HEK293 (cell line): ENCODE data around the gene MTMR4.
A peak's percentile ranks its signal among the peaks of the same experiment; 100 is the strongest.

Experiments
- CTCF ChIA-PET: fragments of 350-600 bp; formaldehyde crosslinking; extraction: SDS; loops from one replicate; lab custom pipeline; 2021; ENCODE audit warnings: antibody characterized with exemption; lab: Yijun Ruan, JAX
- POLR2A ChIA-PET: fragments of 300-600 bp; formaldehyde crosslinking; extraction: SDS; loops from one replicate; lab custom pipeline; 2020; ENCODE audit warnings: antibody characterized with exemption, inconsistent platforms; lab: Yijun Ruan, JAX
- H3K27ac ChIP-seq: fragments of 200-500 bp; sonication (Bioruptor generic); 2 replicates; pipeline ENCODE4 v1.5.1; 2014; ENCODE audit warnings: low read depth, low read length, control low read depth, inconsistent platforms; ENCODE audit errors: extremely low read depth
- H3K36me3 ChIP-seq, 2 experiments: fragments of 200-500 bp in 1 of 2; sonication (Bioruptor generic) in 1 of 2; 1 replicate in 1 of 2; 2 replicates in 1 of 2; pipeline ENCODE4 v1.5.1; 2014 to 2017; ENCODE audit warnings: inconsistent platforms in 2 of 2, low read length in 2 of 2; ENCODE audit not compliant: control insufficient read depth in 2 of 2, insufficient read depth in 1 of 2
- H3K4me1 ChIP-seq: fragments of 200-500 bp; sonication (Bioruptor generic); 2 replicates; pipeline ENCODE4 v1.5.1; 2014; ENCODE audit warnings: mild to moderate bottlenecking, low read length, inconsistent platforms; ENCODE audit not compliant: control insufficient read depth, insufficient read depth
- H3K4me3 ChIP-seq: 2 replicates; pipeline ENCODE4 v1.5.1; 2011; ENCODE audit warnings: low read depth, mild to moderate bottlenecking, control low read depth, low read length, moderate library complexity
- H3K9me3 ChIP-seq: fragments of 200-500 bp; sonication (Bioruptor generic); 2 replicates; pipeline ENCODE4 v1.5.1; 2014; ENCODE audit warnings: low read depth, low read length, inconsistent platforms; ENCODE audit not compliant: control insufficient read depth, insufficient read depth
- EGR2 ChIP-seq: fragments of 450-650 bp; formaldehyde crosslinking; IDR thresholded peaks from 2 replicates; pipeline ENCODE4 v1.5.1; 2016; ENCODE audit warnings: low read depth, missing biosample characterization, missing genetic modification characterization
- ELK4 ChIP-seq: IDR thresholded peaks from 2 replicates; pipeline ENCODE4 v1.6.1; 2011; ENCODE audit warnings: mild to moderate bottlenecking, low read depth, low read length, borderline replicate concordance
- INSM2 ChIP-seq: fragments of 450-650 bp; formaldehyde crosslinking; IDR thresholded peaks from 2 replicates; pipeline ENCODE4 v1.5.1; 2016; ENCODE audit warnings: missing biosample characterization, missing genetic modification characterization
- TCF7L2 ChIP-seq: IDR thresholded peaks from 2 replicates; pipeline ENCODE4 v1.6.1; 2011; ENCODE audit warnings: low read depth, mild to moderate bottlenecking, inconsistent platforms, low read length, moderate library complexity, borderline replicate concordance
- ZBTB20 ChIP-seq: fragments of 450-650 bp; formaldehyde crosslinking; IDR thresholded peaks from 2 replicates; pipeline ENCODE4 v1.5.1; 2016; ENCODE audit warnings: missing biosample characterization, missing genetic modification characterization
- ZFHX2 ChIP-seq: fragments of 450-650 bp; formaldehyde crosslinking; conservative IDR thresholded peaks from 2 replicates; pipeline ENCODE4 v1.5.1; 2016; ENCODE audit warnings: missing biosample characterization, missing genetic modification characterization
- ZFP41 ChIP-seq: fragments of 450-650 bp; formaldehyde crosslinking; IDR thresholded peaks from 2 replicates; pipeline ENCODE4 v1.5.1; 2016; ENCODE audit warnings: missing biosample characterization, missing genetic modification characterization, borderline replicate concordance
- ZNF157 ChIP-seq: fragments of 450-650 bp; formaldehyde crosslinking; IDR thresholded peaks from 2 replicates; pipeline ENCODE4 v1.5.1; 2016; ENCODE audit warnings: missing biosample characterization, missing genetic modification characterization
- ZNF174 ChIP-seq: fragments of 450-650 bp; formaldehyde crosslinking; IDR thresholded peaks from 2 replicates; pipeline ENCODE4 v1.5.0; 2017; ENCODE audit warnings: missing biosample characterization, mild to moderate bottlenecking, missing genetic modification characterization
- ZNF19 ChIP-seq: fragments of 450-650 bp; formaldehyde crosslinking; IDR thresholded peaks from 2 replicates; pipeline ENCODE4; 2016; ENCODE audit warnings: missing biosample characterization, missing genetic modification characterization, low read depth
- ZNF221 ChIP-seq: fragments of 450-650 bp; formaldehyde crosslinking; IDR thresholded peaks from 2 replicates; pipeline ENCODE4 v1.5.1; 2017; ENCODE audit warnings: missing biosample characterization, missing genetic modification characterization, borderline replicate concordance
- ZNF248 ChIP-seq: fragments of 450-650 bp; formaldehyde crosslinking; IDR thresholded peaks from 2 replicates; pipeline ENCODE4 v1.5.1; 2017; ENCODE audit warnings: missing biosample characterization, missing genetic modification characterization
- ZNF350 ChIP-seq: fragments of 450-650 bp; formaldehyde crosslinking; IDR thresholded peaks from 2 replicates; pipeline ENCODE4 v1.5.0; 2017; ENCODE audit warnings: missing biosample characterization, mild to moderate bottlenecking, missing genetic modification characterization
- ZNF362 ChIP-seq: fragments of 450-650 bp; formaldehyde crosslinking; IDR thresholded peaks from 2 replicates; pipeline ENCODE4 v1.5.1; 2016; ENCODE audit warnings: missing biosample characterization, missing genetic modification characterization
- ZNF391 ChIP-seq: fragments of 450-650 bp; formaldehyde crosslinking; IDR thresholded peaks from 2 replicates; pipeline ENCODE4 v1.5.1; 2016; ENCODE audit warnings: low read depth, missing biosample characterization, missing genetic modification characterization, borderline replicate concordance
- ZNF560 ChIP-seq: fragments of 450-650 bp; formaldehyde crosslinking; IDR thresholded peaks from 2 replicates; pipeline ENCODE4 v1.5.1; 2017; ENCODE audit warnings: missing biosample characterization, missing genetic modification characterization, borderline replicate concordance
- ZNF561 ChIP-seq: fragments of 450-650 bp; IDR thresholded peaks from 2 replicates; pipeline ENCODE4 v1.5.1; 2018; ENCODE audit warnings: missing biosample characterization, missing genetic modification characterization, borderline replicate concordance
- ZNF645 ChIP-seq: fragments of 450-650 bp; formaldehyde crosslinking; IDR thresholded peaks from 2 replicates; pipeline ENCODE4; 2016; ENCODE audit warnings: missing biosample characterization, missing genetic modification characterization
- ZNF677 ChIP-seq: fragments of 450-650 bp; IDR thresholded peaks from 2 replicates; pipeline ENCODE4 v1.5.0; 2018; ENCODE audit warnings: missing biosample characterization, mild to moderate bottlenecking, missing genetic modification characterization, moderate library complexity
- ZNF704 ChIP-seq: fragments of 450-650 bp; formaldehyde crosslinking; IDR thresholded peaks from 2 replicates; pipeline ENCODE4 v1.5.1; 2016; ENCODE audit warnings: missing biosample characterization, missing genetic modification characterization
- ZNF785 ChIP-seq: fragments of 450-650 bp; formaldehyde crosslinking; IDR thresholded peaks from 2 replicates; pipeline ENCODE4 v1.5.1; 2016; ENCODE audit warnings: missing biosample characterization, missing genetic modification characterization
- ZNF830 ChIP-seq: fragments of 450-650 bp; IDR thresholded peaks from 2 replicates; pipeline ENCODE4 v1.5.0; 2018; ENCODE audit warnings: missing biosample characterization, missing genetic modification characterization, low read depth, mild to moderate bottlenecking, moderate library complexity
- ZNF837 ChIP-seq: fragments of 450-650 bp; formaldehyde crosslinking; IDR thresholded peaks from 2 replicates; pipeline ENCODE4 v1.5.1; 2016; ENCODE audit warnings: missing biosample characterization, missing genetic modification characterization

MTMR4 gene

GRCh38 chr17:58538811-58539409 lies 24.5 kb upstream of the MTMR4 start:
- CTCF ChIA-PET, result interaction anchor here (0.6 to 1.7 kb wide), 4 partner anchors 11 to 118 kb away, joined by 3 to 8 read pairs (median 5); no protein-coding TSS in a partner anchor
- H3K36me3 ChIP-seq, result no peaks in the 10 kb centered on the region
- POLR2A ChIA-PET, result interaction anchor here (1.0 kb wide), 1 partner anchor 93 kb away, joined by 4 read pairs; no protein-coding TSS in a partner anchor
- no peak overlapping the region for H3K4me3 ChIP-seq
- no peak overlapping the region for H3K27ac ChIP-seq
- TF ChIP-seq ZNF830 (tag by site-specific recombination), result no peak
- TF ChIP-seq ZNF350, result no peak
- no peak for TF ChIP-seq EGR2 (tag by site-specific recombination)
- TF ChIP-seq ZNF785 (tag by site-specific recombination), result no peak
- no peak for TF ChIP-seq ZNF704 (tag by site-specific recombination)
- no peak for TF ChIP-seq INSM2 (tag by site-specific recombination)
- TF ChIP-seq ZNF174 (tag by site-specific recombination), result no peak
- no peak for TF ChIP-seq ZNF248 (tag by site-specific recombination)
- TF ChIP-seq ELK4, result no peak
- TF ChIP-seq ZNF221 (tag by site-specific recombination), result no peak
- no peak for TF ChIP-seq ZFHX2 (tag by site-specific recombination)
- no peak for TF ChIP-seq ZNF19 (tag by site-specific recombination)
- TF ChIP-seq ZNF677 (tag by site-specific recombination), result no peak
- no peak for TF ChIP-seq ZNF362 (tag by site-specific recombination)
- TF ChIP-seq ZFP41 (tag by site-specific recombination), result no peak
- no peak for TF ChIP-seq TCF7L2
- TF ChIP-seq ZNF157 (tag by site-specific recombination), result no peak
- TF ChIP-seq ZNF391 (tag by site-specific recombination), result no peak
- TF ChIP-seq ZNF837 (tag by site-specific recombination), result no peak
- no peaks in the 10 kb centered on the region for H3K9me3 ChIP-seq
- H3K4me1 ChIP-seq, result no peaks in the 10 kb centered on the region

- CTCF ChIA-PET, result interaction anchor here (1.3 kb wide), 1 partner anchor 40 kb away, joined by 3 read pairs; no protein-coding TSS in a partner anchor
- no peaks in the 10 kb centered on the region for H3K9me3 ChIP-seq
- H3K4me3 ChIP-seq, result no peak overlapping the region
- POLR2A ChIA-PET, result no interaction called here
- TF ChIP-seq ZNF561 (tag by site-specific recombination), result no peak
- no peak for TF ChIP-seq ZNF560 (tag by site-specific recombination)
- peak; percentile 21; the same call in 1 of the 2 replicates for TF ChIP-seq ZFHX2 (tag by site-specific recombination)
- no peak for TF ChIP-seq ZNF645 (tag by site-specific recombination)
- no peak for TF ChIP-seq ZBTB20 (tag by site-specific recombination)
- TF ChIP-seq, all 188 proteins: peak for 1
- Histone ChIP-seq H3K36me3 (no peaks in the 10 kb centered on the region), H3K27ac (no peak overlapping the region), H3K4me1 (no peaks in the 10 kb centered on the region)
These were observed 22.8 kb upstream of the MTMR4 start for GRCh38 chr17:58537266-58537665.
